ENCODE results near the gene LARP4B.

Gene LARP4B

GRCh38 chr10:850093-850492 is 81.4 kb downstream of the LARP4B start:
- H3K9ac ChIP-seq (ENCODE audit: low read length in 2 of 2), result no peak overlapping the region
- no peak overlapping the region for H3K4me3 ChIP-seq (ENCODE audit: low read length in 2 of 2)
- H3K36me3 ChIP-seq (ENCODE audit: control insufficient read depth in 2 of 2, insufficient read depth in 2 of 2, low read length in 2 of 2), result peaks cover 3 to 15% of the 10 kb centered on the region in 2 donors
- no peaks in the 10 kb centered on the region for H3K27me3 ChIP-seq (ENCODE audit: control insufficient read depth in 1 of 2, insufficient read depth in 2 of 2, low read length in 2 of 2)
- peaks cover 3% of the 10 kb centered on the region for H3K4me1 ChIP-seq (ENCODE audit: control insufficient read depth, insufficient read depth, low read length)
- H3K27ac ChIP-seq (ENCODE audit: low read length), result no peak overlapping the region
- peaks cover 0 to 3% of the 10 kb centered on the region in 2 donors for H3K9me3 ChIP-seq (ENCODE audit: control insufficient read depth in 2 of 2, low read length in 2 of 2)

- no peak overlapping the region for H3K27ac ChIP-seq (ENCODE audit: low read length)
- H3K9ac ChIP-seq (ENCODE audit: low read length in 2 of 2), result no peak overlapping the region
- H3K4me3 ChIP-seq (ENCODE audit: low read length in 2 of 2), result no peak overlapping the region
- peaks cover 0 to 3% of the 10 kb centered on the region in 2 donors for H3K9me3 ChIP-seq (ENCODE audit: control insufficient read depth in 2 of 2, low read length in 2 of 2)
- H3K36me3 ChIP-seq (ENCODE audit: control insufficient read depth in 2 of 2, insufficient read depth in 2 of 2, low read length in 2 of 2), result peaks cover 8 to 12% of the 10 kb centered on the region in 2 donors
- H3K27me3 ChIP-seq (ENCODE audit: control insufficient read depth in 1 of 2, insufficient read depth in 2 of 2, low read length in 2 of 2), result no peaks in the 10 kb centered on the region
- peaks cover 3% of the 10 kb centered on the region for H3K4me1 ChIP-seq (ENCODE audit: control insufficient read depth, insufficient read depth, low read length)
These were observed 83.6 kb downstream of the LARP4B start for GRCh38 chr10:847868-848267.

DNA sequence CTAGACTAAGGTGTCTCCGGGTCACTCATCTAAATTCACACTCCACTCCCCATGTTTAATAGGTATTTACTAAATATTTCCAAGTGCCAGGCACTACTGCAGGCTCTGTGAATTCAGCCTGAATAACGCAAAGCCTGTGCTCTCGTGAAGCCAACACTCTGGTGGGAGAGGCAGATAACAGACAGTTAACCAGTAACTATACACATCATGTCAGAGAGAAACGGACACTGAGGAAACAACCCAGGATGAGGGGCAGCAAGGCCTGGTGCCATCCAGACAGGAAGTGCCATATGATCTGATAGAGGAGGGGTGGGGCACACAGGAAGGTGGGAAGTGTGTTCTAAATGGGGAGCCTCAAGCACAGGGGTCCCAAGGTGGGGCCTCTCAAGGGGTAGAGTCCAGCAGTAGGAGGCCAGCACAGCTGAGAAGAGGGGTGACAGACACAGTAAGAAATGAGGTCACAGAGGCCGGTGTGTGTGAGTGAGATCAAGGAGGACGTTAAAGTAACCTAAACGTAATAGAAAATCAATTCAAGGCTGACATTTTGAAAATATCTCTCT is 85.3 kb downstream of the LARP4B start:
- Histone ChIP-seq H3K36me3 (ENCODE audit: control insufficient read depth in 2 of 2, insufficient read depth in 2 of 2, low read length in 2 of 2) (peaks cover 10 to 15% of the 10 kb centered on the region in 2 donors), H3K9me3 (ENCODE audit: control insufficient read depth in 2 of 2, low read length in 2 of 2) (peaks cover 0 to 3% of the 10 kb centered on the region in 2 donors), H3K27ac (ENCODE audit: low read length) (no peak overlapping the region), H3K27me3 (ENCODE audit: control insufficient read depth in 1 of 2, insufficient read depth in 2 of 2, low read length in 2 of 2) (no peaks in the 10 kb centered on the region), H3K4me1 (ENCODE audit: control insufficient read depth, insufficient read depth, low read length) (peaks cover 3% of the 10 kb centered on the region), H3K9ac (ENCODE audit: low read length in 2 of 2) (no peak overlapping the region), H3K4me3 (ENCODE audit: low read length in 2 of 2) (no peak overlapping the region)

GRCh38 chr10:845526-845925 is 86.0 kb downstream of the LARP4B start:
- H3K36me3 ChIP-seq (ENCODE audit: control insufficient read depth in 2 of 2, insufficient read depth in 2 of 2, low read length in 2 of 2), result peaks cover 10 to 15% of the 10 kb centered on the region in 2 donors
- H3K27ac ChIP-seq (ENCODE audit: low read length), result no peak overlapping the region

GRCh38 chr10:844552-844951 is 87.0 kb downstream of the LARP4B start:
- Histone ChIP-seq H3K4me1 (ENCODE audit: control insufficient read depth, insufficient read depth, low read length) (peaks cover 3% of the 10 kb centered on the region), H3K27ac (ENCODE audit: low read length) (no peak overlapping the region), H3K27me3 (ENCODE audit: control insufficient read depth in 1 of 2, insufficient read depth in 2 of 2, low read length in 2 of 2) (no peaks in the 10 kb centered on the region), H3K4me3 (ENCODE audit: low read length in 2 of 2) (no peak overlapping the region), H3K36me3 (ENCODE audit: control insufficient read depth in 2 of 2, insufficient read depth in 2 of 2, low read length in 2 of 2) (peaks cover 15 to 22% of the 10 kb centered on the region in 2 donors), H3K9me3 (ENCODE audit: control insufficient read depth in 2 of 2, low read length in 2 of 2) (no peaks in the 10 kb centered on the region), H3K9ac (ENCODE audit: low read length in 2 of 2) (no peak overlapping the region)

More at GRCh38 chr10:845526-845925, 86.0 kb downstream of the LARP4B start:
- Histone ChIP-seq H3K9me3 (ENCODE audit: control insufficient read depth in 2 of 2, low read length in 2 of 2) (peaks cover 0 to 3% of the 10 kb centered on the region in 2 donors), H3K4me1 (ENCODE audit: control insufficient read depth, insufficient read depth, low read length) (peaks cover 3% of the 10 kb centered on the region), H3K9ac (ENCODE audit: low read length in 2 of 2) (no peak overlapping the region), H3K4me3 (ENCODE audit: low read length in 2 of 2) (no peak overlapping the region), H3K27me3 (ENCODE audit: control insufficient read depth in 1 of 2, insufficient read depth in 2 of 2, low read length in 2 of 2) (no peaks in the 10 kb centered on the region)

DNA sequence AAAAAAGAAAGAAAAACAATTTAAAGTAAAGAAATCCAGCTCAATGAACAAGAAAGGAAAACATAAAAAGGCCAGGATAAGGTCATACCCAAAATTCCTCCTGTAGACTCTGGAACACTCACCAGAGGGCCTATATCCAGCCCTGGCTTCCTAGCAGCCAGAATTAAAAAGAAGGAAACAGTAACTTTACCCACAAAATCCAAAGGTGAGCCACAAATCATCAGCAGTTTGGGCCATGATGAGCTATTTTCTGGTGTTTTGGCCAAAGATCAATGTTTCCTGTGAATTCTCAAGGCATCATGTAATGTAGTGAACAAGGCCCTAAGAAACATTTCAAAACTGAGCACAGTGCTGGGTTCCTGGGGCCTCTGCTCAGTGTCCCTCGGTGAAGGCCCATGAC is 87.8 kb downstream of the LARP4B start:
- Histone ChIP-seq H3K36me3 (ENCODE audit: control insufficient read depth in 2 of 2, insufficient read depth in 2 of 2, low read length in 2 of 2) (peaks cover 15 to 23% of the 10 kb centered on the region in 2 donors), H3K27me3 (ENCODE audit: control insufficient read depth in 1 of 2, insufficient read depth in 2 of 2, low read length in 2 of 2) (no peaks in the 10 kb centered on the region), H3K4me3 (ENCODE audit: low read length in 2 of 2) (no peak overlapping the region), H3K4me1 (ENCODE audit: control insufficient read depth, insufficient read depth, low read length) (peaks cover 3% of the 10 kb centered on the region), H3K9me3 (ENCODE audit: control insufficient read depth in 2 of 2, low read length in 2 of 2) (no peaks in the 10 kb centered on the region), H3K27ac (ENCODE audit: low read length) (no peak overlapping the region), H3K9ac (ENCODE audit: low read length in 2 of 2) (no peak overlapping the region)

- Histone ChIP-seq H3K9ac (ENCODE audit: low read length in 2 of 2) (no peak overlapping the region), H3K4me3 (ENCODE audit: low read length in 2 of 2) (no peak overlapping the region), H3K27ac (ENCODE audit: low read length) (no peak overlapping the region), H3K4me1 (ENCODE audit: control insufficient read depth, insufficient read depth, low read length) (peaks cover 3% of the 10 kb centered on the region), H3K9me3 (ENCODE audit: control insufficient read depth in 2 of 2, low read length in 2 of 2) (no peaks in the 10 kb centered on the region), H3K36me3 (ENCODE audit: control insufficient read depth in 2 of 2, insufficient read depth in 2 of 2, low read length in 2 of 2) (peaks cover 15 to 25% of the 10 kb centered on the region in 2 donors), H3K27me3 (ENCODE audit: control insufficient read depth in 1 of 2, insufficient read depth in 2 of 2, low read length in 2 of 2) (no peaks in the 10 kb centered on the region)
These were observed 88.7 kb downstream of the LARP4B start for GRCh38 chr10:842795-843194.

GRCh38 chr10:841535-841934 is 90.0 kb downstream of the LARP4B start:
- no peaks in the 10 kb centered on the region for H3K9me3 ChIP-seq (ENCODE audit: control insufficient read depth in 2 of 2, low read length in 2 of 2)
- no peak overlapping the region for H3K9ac ChIP-seq (ENCODE audit: low read length in 2 of 2)
- no peak overlapping the region for H3K27ac ChIP-seq (ENCODE audit: low read length)
- peaks cover 3% of the 10 kb centered on the region for H3K4me1 ChIP-seq (ENCODE audit: control insufficient read depth, insufficient read depth, low read length)
- H3K27me3 ChIP-seq (ENCODE audit: control insufficient read depth in 1 of 2, insufficient read depth in 2 of 2, low read length in 2 of 2), result no peaks in the 10 kb centered on the region
- no peak overlapping the region for H3K4me3 ChIP-seq (ENCODE audit: low read length in 2 of 2)
- H3K36me3 ChIP-seq (ENCODE audit: control insufficient read depth in 2 of 2, insufficient read depth in 2 of 2, low read length in 2 of 2), result peaks cover 11 to 22% of the 10 kb centered on the region in 2 donors

- H3K4me1 ChIP-seq (ENCODE audit: control insufficient read depth, insufficient read depth, low read length), result no peaks in the 10 kb centered on the region
- peaks cover 16 to 26% of the 10 kb centered on the region in 2 donors for H3K36me3 ChIP-seq (ENCODE audit: control insufficient read depth in 2 of 2, insufficient read depth in 2 of 2, low read length in 2 of 2)
- H3K9ac ChIP-seq (ENCODE audit: low read length in 2 of 2), result no peak overlapping the region
- H3K27ac ChIP-seq (ENCODE audit: low read length), result no peak overlapping the region
- no peak overlapping the region for H3K4me3 ChIP-seq (ENCODE audit: low read length in 2 of 2)
- H3K9me3 ChIP-seq (ENCODE audit: control insufficient read depth in 2 of 2, low read length in 2 of 2), result no peaks in the 10 kb centered on the region
- no peaks in the 10 kb centered on the region for H3K27me3 ChIP-seq (ENCODE audit: control insufficient read depth in 1 of 2, insufficient read depth in 2 of 2, low read length in 2 of 2)
These were observed 91.8 kb downstream of the LARP4B start for GRCh38 chr10:839550-840205.

DNA sequence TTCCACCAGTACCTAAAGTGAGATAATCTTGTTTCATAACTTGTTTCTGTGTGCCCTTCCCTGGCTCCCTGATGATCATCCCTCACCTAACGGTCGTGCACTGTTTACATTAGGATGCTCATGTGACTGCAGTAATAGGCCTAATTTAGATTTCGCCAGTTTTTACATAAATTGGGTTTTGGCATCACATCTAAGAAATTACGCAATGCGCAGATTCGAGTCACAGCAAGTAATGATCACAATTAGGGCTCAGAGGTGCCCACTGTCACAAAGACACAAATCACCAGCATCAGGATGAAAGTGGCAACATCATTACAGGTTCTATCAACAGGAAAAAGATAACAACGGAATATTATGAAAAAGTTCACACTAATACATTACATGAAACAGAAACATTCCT is 94.7 kb downstream of the LARP4B start:
- H3K27ac ChIP-seq (ENCODE audit: low read length), result no peak overlapping the region
- H3K4me1 ChIP-seq (ENCODE audit: control insufficient read depth, insufficient read depth, low read length), result no peaks in the 10 kb centered on the region
- no peaks in the 10 kb centered on the region for H3K9me3 ChIP-seq (ENCODE audit: control insufficient read depth in 2 of 2, low read length in 2 of 2)
- H3K9ac ChIP-seq (ENCODE audit: low read length in 2 of 2), result no peak overlapping the region
- no peak overlapping the region for H3K4me3 ChIP-seq (ENCODE audit: low read length in 2 of 2)
- H3K36me3 ChIP-seq (ENCODE audit: control insufficient read depth in 2 of 2, insufficient read depth in 2 of 2, low read length in 2 of 2), result peaks cover 12 to 17% of the 10 kb centered on the region in 2 donors
- no peaks in the 10 kb centered on the region for H3K27me3 ChIP-seq (ENCODE audit: control insufficient read depth in 1 of 2, insufficient read depth in 2 of 2, low read length in 2 of 2)

DNA sequence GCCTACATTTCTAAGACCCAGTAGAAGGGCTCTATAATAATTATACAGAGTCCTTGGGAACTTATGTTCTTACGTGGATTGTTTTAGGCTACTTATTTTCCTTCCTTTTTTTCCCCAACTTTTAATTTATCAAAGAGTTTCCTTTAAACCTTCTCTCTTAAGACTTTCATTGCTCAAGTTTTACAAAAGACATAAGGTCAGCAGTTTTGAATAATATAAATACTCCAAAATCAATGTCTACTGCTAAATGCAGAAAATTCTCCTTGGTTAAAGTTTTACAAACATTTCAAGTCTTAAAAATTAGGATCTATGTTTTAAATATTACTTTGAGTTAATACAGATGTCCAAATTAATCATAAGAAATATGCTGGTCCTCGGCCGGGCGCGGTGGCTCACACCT is 97.0 kb downstream of the LARP4B start:
- no peaks in the 10 kb centered on the region for H3K27me3 ChIP-seq (ENCODE audit: control insufficient read depth in 1 of 2, insufficient read depth in 2 of 2, low read length in 2 of 2)
- H3K9ac ChIP-seq (ENCODE audit: low read length in 2 of 2), result no peak overlapping the region
- peaks cover 10 to 14% of the 10 kb centered on the region in 2 donors for H3K36me3 ChIP-seq (ENCODE audit: control insufficient read depth in 2 of 2, insufficient read depth in 2 of 2, low read length in 2 of 2)
- no peak overlapping the region for H3K27ac ChIP-seq (ENCODE audit: low read length)
- no peaks in the 10 kb centered on the region for H3K9me3 ChIP-seq (ENCODE audit: control insufficient read depth in 2 of 2, low read length in 2 of 2)
- H3K4me3 ChIP-seq (ENCODE audit: low read length in 2 of 2), result no peak overlapping the region
- H3K4me1 ChIP-seq (ENCODE audit: control insufficient read depth, insufficient read depth, low read length), result no peaks in the 10 kb centered on the region
